Stimulated activated CD8-positive, alpha-beta memory T cell treated with anti-CD3 and anti-CD28 coated beads, Interleukin-15, amount 100 ng/mL, for 4 hours (primary cell): ENCODE measurements around the gene ELK4.

Experiments used
- DNase-seq, 2 donors: peaks; one replicate each; pipeline ENCODE4 v3.0.0-alpha.2; 2020; ENCODE audit warnings: low read depth in 2 of 2

ELK4 gene

GRCh38 chr1:205630241-205630640 is 1.6 kb downstream of the ELK4 start:
- DNase-seq, result no peak

- DNase-seq, result no peak
Measured at GRCh38 chr1:205629751-205630150, 2.1 kb downstream of the ELK4 start.

GRCh38 chr1:205627956-205628355 is 3.9 kb downstream of the ELK4 start:
- no peak for DNase-seq

GRCh38 chr1:205626216-205626615 is 5.6 kb downstream of the ELK4 start:
- DNase-seq, result no peak

DNA sequence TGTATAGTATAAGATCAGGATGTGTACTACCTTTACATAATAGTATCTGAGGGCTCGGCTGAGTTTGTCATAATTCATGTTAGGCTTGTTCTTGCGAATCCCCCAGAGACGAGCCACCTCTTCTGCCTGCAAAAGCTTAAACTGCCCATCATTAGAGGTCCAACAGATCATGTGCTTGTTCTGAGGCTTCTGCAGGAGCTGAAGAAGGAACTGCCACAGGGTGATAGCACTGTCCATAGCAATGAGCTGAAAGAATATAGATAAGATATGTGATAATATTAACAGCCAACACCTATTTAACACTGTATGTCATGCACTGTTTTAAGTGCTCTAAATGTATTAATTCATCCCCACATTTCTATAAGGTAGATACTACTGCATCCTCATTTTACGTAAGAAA is 8.2 kb downstream of the ELK4 start:
- no peak for DNase-seq

GRCh38 chr1:205620269-205620668 is 11.5 kb downstream of the ELK4 start:
- DNase-seq, result no peak

DNA sequence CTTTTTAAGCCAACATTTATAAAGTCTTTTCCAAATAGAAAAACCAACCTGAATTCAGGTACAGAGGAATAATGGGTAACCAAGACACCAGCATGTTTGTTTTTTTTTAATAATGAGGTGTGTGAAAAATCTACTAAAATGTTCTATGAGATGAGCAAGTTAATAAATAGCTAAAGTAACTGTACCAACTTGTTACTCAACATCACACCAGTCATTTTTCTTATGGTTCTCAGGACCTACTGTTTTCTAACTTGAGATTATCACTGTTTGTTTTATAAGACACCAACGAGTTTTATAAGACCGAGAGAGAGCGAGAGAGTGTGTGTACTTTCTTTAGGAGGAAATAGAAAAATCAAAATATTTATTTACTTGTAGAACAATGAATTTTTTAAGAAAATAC is 12.4 kb downstream of the ELK4 start:
- no peak for DNase-seq

GRCh38 chr1:205616563-205617293 is 15.1 kb downstream of the ELK4 start:
- DNase-seq, result no peak

- DNase-seq, result no peak
Measured at GRCh38 chr1:205615789-205616188, 16.0 kb downstream of the ELK4 start.

DNA sequence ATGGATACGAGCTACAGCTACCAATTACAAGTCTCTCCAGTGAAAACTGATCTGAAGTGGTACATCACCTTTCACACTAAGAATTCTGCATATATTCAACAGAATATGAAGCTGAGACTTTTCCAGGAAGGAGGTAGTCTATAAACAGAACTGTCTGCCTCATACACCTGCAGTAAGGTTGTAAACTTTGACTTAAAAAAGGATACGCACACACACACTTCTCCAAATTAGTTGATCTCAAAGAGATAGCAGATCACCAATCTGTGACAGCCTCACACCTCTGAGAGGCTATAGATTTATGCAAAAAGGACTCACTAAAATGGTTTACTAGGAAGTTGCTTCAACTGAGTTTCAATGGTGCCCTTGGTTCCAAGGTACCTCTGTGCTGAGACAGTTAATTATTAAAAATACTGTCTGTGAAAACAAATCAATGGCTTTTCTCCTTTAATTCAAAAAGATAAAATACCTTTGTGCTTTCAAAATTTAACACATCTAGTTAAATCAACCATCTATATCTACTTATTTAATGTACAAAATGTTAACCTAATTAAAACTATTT is 17.9 kb downstream of the ELK4 start:
- DNase-seq, result no peak

GRCh38 chr1:205612556-205612955 is 19.3 kb downstream of the ELK4 start:
- DNase-seq, result no peak

DNA sequence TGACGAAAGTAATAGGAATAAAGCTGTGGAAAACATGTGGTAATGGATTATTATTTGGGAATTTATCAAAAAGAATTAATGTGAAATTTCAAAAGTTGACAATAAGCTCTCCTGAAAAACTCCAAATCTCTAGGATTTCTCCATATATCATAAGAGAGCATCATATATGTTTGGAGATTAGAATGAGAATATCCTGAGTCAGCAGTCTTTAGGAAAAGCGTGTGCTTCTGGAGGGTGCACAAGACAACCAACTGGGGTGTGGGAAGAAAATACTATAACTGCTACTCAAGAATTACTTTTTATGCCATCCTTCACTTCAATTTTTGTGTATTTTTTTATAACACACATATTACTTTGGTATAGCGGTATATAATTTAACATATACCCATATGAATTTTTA is 19.7 kb downstream of the ELK4 start:
- no peak for DNase-seq

DNA sequence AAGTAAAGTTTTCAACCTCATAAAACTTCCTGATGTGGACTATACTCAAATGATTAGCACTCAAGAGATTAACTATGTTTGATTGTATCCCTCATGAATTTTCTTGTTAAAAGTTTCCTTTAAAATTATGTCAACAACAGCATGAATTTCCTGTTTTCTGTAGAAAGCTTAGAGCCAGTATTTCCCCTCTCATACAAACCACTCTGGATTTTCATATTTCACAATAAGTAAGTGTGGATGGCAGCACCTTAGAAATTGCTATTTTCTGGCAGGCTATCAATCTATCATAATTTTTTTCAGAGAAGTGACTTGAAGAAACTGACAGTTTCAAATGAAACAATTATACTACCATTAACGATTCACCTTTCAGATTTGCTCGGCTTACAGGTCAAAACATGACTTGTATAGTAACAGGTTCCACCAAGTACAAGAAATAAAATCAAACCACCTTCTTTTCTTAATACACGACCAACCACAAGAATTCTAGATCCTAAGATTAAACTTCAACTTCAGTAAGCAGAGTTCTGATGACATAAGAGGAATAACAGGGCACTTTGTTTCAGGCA is 20.8 kb downstream of the ELK4 start:
- DNase-seq, result no peak

GRCh38 chr1:205610036-205610435 is 21.8 kb downstream of the ELK4 start:
- DNase-seq, result no peak

DNA sequence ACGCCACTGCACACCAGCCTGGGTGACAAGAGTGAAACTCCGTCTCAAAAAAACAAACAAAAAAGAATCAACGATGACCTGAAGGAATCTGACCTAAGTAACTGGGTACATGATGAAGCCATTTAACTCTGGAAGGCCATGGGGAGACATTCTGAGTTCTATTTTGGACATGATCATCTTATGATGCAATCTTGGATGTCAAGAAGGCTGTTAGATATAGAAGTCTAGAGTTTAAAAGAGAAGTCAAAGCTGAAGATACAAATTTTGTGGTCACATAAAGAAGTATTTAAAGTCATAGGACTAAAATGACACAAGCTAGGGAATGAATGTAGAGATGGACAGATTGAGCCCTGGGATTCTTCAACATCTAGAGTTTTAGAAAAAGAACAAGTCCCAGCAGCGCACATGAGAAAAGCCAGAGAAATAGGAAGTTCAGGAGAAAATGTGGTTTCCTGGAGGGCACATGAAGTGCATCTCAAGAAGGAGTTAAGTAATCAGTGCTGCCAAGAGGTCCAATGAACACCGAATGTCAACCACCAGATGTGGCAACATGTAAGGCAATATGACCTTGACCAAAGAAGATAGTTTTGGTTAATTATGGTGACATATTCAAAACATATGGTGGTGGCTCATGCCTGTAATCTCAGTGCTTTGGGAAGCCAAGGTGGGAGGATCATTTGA is 26.8 kb downstream of the ELK4 start:
- no peak for DNase-seq

DNA sequence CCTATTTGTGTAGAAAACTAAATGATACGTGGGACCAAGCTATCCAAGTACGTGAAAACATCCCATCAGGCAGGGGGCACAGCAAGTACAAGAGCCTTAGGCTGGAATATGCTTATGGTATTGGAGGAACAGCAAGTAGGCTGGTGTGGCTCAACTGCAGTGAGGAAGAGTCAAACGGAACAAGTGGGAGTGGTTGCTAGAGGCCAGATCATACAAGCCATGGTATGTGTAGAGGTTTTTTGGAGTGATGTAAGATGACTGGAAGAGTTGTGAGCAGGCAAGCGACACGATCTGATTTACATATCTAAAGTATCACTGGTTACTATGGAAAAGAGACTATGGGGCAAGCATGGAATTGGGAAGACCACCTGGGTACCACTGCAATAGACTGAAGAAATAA is 27.8 kb downstream of the ELK4 start:
- no peak for DNase-seq

- DNase-seq, result no peak
Measured at GRCh38 chr1:205601205-205601604, 30.6 kb downstream of the ELK4 start.

DNA sequence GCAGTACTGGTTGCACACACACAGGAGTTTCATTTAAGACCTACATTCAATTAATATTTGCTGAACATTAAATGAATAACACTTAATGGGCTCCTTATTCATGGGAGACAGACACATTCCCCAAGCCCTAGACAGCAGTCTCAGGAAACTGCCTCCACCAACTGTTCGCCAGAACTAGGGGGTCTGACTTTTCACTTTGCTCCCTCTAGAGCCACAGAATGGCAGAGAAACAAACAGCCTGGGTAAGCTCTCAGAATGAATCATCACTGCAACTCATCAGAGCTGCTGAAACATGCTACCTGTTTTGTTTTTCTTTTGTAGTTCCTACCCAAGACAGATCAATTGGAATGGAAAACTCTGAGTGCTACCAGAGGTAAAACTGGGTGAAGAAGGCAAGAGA is 31.7 kb downstream of the ELK4 start:
- DNase-seq, result no peak

- no peak for DNase-seq
Measured at GRCh38 chr1:205599669-205600042, 32.2 kb downstream of the ELK4 start.

GRCh38 chr1:205598841-205599668 is 32.8 kb downstream of the ELK4 start:
- no peak for DNase-seq

DNA sequence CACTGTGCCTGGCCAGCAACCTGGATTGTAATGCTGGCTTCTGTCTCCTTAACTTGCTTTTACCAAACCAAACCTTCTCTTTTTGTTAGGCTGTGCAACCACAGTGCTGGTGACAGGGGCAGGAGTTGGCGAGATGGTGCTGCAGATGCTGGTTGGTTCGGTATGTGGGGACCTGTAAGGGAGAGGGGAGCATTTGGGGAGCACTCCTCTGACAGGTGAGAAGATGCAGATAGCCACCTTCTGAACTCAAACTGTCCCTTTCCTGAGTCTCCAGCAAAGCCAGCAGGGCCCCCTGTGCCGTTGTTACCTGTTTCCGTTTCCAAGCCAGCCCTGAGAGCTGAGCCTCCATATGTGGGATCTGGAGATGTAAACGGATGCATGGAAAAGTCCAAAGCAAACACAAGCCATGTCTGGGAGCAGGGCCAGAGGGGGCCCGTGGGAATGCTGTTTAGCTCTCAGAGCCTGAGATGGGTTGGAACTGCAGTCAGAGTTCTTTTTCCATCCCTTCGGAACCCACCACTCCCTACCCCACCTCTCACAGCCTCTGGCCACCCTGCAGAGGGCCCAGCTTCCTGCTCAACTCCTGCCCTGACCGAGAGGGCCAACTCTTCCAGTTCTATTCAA is 34.0 kb downstream of the ELK4 start:
- no peak for DNase-seq

GRCh38 chr1:205596876-205597275 is 34.9 kb downstream of the ELK4 start:
- no peak for DNase-seq
